Neural cell (in vitro differentiated cells): ENCODE data around the gene PKP2.

Experiments used
- CTCF ChIP-seq: fragments of 450-650 bp; IDR thresholded peaks from 2 replicates; pipeline ENCODE4 v1.5.1; 2014; ENCODE audit warnings: antibody characterized with exemption, mild to moderate bottlenecking, moderate library complexity; ENCODE audit not compliant: poor library complexity, severe bottlenecking
- RAD21 ChIP-seq: fragments of 450-650 bp; conservative IDR thresholded peaks from 2 replicates; pipeline ENCODE4 v1.6.1; 2014; ENCODE audit warnings: antibody characterized with exemption, mild to moderate bottlenecking, moderate library complexity
- SMC3 ChIP-seq: fragments of 450-650 bp; conservative IDR thresholded peaks from 2 replicates; pipeline ENCODE4 v1.6.1; 2014; ENCODE audit warnings: antibody characterized with exemption, mild to moderate bottlenecking, moderate library complexity; ENCODE audit not compliant: poor library complexity
- TAF1 ChIP-seq: IDR thresholded peaks from 2 replicates; pipeline ENCODE4 v1.6.1; 2012; ENCODE audit warnings: low read depth

DNA sequence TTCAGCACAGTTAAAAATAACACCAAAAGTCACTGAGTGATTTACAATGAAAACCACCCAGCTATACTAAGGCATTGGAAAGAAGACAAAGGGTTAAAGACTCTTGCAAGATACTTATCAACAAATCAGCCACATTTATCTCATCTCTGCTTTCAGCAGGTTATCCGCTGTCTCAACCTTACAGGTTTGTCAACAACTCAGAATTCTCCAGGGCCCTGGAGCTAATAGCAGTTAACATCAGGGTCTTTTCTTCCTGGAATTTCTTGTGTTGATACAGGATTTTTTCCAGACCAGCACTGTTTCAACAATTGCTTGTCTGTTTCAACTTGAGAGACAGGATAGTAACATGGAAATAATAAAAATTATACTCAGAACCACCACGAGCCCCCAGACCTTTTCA lies 3.5 kb downstream of the PKP2 start:
- no peak for TF ChIP-seq CTCF
- TF ChIP-seq SMC3: no peak
- no peak for TF ChIP-seq TAF1
- no peak for TF ChIP-seq RAD21
